Measurements from ENCODE around the gene PARD3.

PARD3 gene

DNA sequence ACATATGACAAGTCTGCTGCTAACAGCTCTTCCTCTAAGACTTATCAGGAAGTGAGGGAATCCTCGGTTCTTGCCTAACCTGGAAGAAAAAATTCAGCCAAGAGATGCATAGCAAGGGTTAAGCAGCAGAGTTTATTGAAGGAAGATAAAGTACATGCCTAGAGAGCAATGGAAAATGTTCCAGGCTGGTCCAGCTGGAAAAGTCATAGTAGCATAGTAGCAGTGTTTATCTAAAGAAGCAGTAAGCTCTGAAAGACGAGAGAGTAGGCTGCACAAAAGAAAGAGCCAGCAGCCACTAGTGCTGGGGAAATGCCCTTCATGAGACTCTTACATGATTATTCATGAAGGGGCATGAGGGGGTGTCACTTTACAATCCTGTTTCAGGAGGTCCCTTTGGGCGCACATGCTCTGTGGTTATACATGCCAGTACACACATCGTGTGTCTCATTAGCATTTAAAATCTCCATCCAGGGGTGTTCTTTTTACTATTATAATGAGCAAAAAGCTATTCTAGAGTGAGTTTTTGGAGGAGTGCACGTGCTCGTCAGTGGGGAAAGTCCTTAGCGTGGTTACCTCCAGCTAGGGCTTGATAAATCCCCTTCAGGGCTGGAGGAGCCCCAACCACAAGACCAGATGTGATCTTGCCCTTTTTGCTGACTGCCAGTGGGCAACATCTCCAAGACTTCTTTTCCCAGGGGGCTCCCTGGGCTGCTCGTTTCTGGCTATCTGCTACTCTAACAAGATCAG lies 716.1 kb downstream of the PARD3 start:
- no peak for DNase-seq (ENCODE audit: extremely low spot score, insufficient read length, low read depth)
- no peak for FAIRE-seq

DNA sequence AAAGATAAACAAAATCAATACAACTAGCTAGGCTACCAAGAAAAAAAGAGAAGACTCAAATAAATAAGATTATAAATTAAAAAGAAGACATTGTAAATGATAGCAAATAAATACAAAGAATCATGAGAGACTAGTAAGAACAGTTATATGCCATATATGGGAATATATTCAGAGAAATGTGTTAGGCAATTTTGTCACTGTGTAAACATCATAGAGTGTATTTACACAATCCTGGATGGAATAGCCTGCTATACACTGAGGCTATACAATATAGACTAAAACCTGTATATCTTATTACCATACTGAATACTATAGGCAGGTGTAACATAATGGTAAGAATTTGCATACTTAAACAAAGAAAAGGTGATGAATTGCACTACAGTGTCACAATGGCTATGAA lies 717.4 kb downstream of the PARD3 start:
- FAIRE-seq, result no peak
- no peak for DNase-seq (ENCODE audit: extremely low spot score, insufficient read length, low read depth)

GRCh38 chr10:34094961-34095360 lies 720.1 kb downstream of the PARD3 start:
- no peak for FAIRE-seq
- DNase-seq (ENCODE audit: extremely low spot score, insufficient read length, low read depth), result no peak

DNA sequence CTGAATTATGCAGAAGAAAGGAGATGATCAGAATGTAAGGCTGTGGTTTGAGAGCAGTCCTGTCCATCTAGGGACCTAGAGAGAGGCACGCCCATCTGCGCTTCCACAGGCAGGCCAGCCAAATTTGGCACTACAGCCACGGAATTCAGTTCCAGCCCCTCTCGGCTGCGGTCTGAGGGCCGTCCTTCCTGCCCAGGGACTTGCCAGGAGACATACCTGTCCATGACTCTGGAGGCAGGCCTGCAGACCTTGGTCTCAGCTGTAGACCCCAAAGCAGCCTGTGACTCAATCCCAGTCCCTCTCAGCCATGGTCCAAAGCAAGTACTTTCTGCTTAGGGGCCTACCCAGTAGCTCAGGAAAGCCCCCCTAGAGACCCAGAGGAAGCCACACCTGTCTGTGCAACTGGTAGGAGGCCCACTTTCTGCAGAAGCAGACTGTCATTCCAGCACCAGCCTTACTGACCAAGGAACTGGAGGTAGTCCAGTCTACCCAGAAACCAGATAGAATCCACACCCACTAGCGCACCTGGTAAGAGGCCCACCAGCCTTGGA lies 720.9 kb downstream of the PARD3 start:
- FAIRE-seq (no peak), DNase-seq (ENCODE audit: extremely low spot score, insufficient read length, low read depth) (no peak)

DNA sequence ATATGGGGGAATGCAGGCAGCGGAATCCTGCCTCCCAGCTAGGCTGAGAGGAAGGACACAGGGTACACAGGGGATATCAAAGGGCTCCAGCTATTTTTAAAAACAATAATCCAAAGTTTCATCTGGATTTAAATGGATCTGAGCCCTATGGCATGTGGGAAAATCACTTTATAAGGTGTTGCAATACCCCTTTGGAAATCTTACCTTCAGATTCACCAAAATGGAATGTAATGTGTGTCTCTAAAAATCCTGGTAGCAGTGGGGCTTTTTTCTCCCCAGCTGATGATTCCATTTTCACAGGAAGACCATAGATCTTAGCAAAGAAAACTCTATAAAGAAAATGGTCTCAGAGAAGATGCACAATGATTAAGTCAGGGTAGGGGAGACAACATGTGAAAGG lies 722.2 kb downstream of the PARD3 start:
- FAIRE-seq (no peak), DNase-seq (ENCODE audit: extremely low spot score, insufficient read length, low read depth) (no peak)

DNA sequence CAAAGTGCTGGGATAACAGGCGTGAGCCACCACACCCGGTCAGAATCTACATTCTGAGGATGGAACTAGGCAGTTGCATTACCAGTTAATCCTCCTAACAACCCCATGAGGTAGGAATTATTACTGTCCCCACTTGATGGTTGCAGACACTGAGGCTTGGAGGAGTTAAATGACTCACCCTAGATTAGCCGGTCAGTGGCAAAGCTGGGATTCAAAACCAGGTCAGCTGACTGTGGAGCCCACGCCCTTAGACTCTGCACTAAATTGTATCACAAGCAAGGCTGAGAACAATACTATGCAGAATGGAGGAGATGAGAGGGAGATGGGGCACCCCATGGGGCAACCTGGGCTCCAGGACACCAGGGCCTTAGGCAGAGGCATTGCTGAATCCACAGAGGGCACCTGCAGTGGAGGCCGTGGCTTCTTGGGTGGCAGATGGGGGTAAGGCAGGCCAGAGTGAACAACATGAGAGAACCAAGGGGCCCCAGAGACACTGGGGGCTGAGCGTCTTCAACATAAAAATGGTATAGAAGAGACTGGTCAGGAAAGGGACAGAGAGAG lies 723.4 kb downstream of the PARD3 start:
- FAIRE-seq (no peak), DNase-seq (ENCODE audit: extremely low spot score, insufficient read length, low read depth) (no peak)

DNA sequence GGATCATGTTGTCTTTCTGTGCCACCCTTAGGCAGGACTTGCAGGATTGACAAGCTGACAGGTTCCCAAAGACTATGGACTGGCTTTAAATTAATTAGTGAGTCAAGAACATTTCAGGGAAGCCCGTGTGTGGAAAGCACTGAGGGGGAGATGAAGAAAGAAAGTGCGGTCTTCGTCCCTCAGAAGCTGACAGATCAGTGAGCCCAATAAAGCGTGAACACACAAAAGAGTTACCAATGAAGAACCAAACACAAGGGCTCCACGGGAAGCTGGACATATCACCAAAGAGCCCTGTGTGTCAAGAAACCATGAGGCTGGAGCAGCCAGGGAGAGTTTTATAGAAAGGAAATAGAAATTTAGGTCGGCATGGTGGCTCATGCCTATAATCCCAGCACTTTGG lies 725.8 kb downstream of the PARD3 start:
- DNase-seq (ENCODE audit: extremely low spot score, insufficient read length, low read depth) (no peak), FAIRE-seq (no peak)

- FAIRE-seq (no peak), DNase-seq (ENCODE audit: extremely low spot score, insufficient read length, low read depth) (no peak)
Observed at GRCh38 chr10:34088208-34088794, 726.8 kb downstream of the PARD3 start.

DNA sequence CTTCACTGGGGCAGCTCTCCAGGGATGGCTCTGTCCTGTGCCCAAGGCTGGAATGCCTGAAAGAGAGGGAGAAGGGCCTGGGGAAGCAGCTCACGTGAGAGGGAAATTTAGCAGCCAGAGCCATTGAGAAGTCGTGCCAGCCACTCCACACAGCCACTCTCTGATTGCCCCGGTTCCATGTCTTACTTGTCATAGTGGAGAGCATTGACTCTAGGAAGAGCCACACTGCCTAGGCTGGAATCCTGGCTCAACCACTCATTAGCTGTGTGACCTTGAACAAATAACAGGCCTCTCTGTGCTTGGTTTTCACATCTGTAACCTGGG lies 728.0 kb downstream of the PARD3 start:
- FAIRE-seq (no peak), DNase-seq (ENCODE audit: extremely low spot score, insufficient read length, low read depth) (no peak)

- DNase-seq (ENCODE audit: extremely low spot score, insufficient read length, low read depth), result no peak
- FAIRE-seq, result no peak
Observed at GRCh38 chr10:34083567-34083966, 731.5 kb downstream of the PARD3 start.

- DNase-seq (ENCODE audit: extremely low spot score, insufficient read length, low read depth), result no peak
Observed at GRCh38 chr10:34081948-34082347, 733.1 kb downstream of the PARD3 start.

GRCh38 chr10:34081347-34081743 lies 733.8 kb downstream of the PARD3 start:
- FAIRE-seq (no peak), DNase-seq (ENCODE audit: extremely low spot score, insufficient read length, low read depth) (no peak)

More at GRCh38 chr10:34081948-34082347, 733.1 kb downstream of the PARD3 start:
- no peak for FAIRE-seq

GRCh38 chr10:34080485-34081346 lies 734.4 kb downstream of the PARD3 start:
- FAIRE-seq (no peak), DNase-seq (ENCODE audit: extremely low spot score, insufficient read length, low read depth) (no peak)

- no peak for DNase-seq (ENCODE audit: extremely low spot score, insufficient read length, low read depth)
- no peak for FAIRE-seq
Observed at GRCh38 chr10:34079702-34080484, 735.2 kb downstream of the PARD3 start.

DNA sequence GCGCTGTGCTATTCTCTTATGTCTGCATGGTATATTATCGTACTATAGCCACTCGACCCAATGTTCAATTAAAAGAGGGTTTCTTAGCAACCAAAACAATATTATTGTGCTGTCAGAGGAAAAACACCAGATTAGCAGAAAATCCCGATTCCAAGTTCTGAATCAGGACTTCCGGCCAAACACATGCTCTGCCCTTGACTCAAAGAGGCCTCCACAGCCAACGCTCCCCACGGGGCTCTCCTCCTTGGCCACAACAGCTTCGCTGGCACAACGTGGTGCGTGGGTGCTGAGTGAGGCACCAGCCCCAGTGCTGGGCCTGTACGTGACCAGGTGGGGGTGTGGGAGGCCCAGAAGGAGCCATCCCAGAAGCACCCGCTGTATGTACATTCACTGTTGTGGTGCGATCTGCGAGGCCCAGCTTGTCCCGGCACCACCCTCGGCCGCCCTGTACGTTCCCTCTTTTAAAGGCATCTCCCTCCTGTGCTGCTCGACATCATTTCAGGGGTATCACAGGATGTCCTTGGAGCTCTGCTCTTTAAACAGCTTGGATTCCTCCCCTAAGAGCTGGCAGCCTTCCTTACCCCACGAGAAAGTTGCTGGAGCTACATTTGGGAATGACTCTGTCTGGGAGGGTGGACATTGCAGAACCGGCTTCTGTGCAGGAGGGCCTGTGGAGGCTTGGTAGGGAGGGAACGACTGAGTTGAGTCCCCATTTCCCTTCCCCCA lies 736.2 kb downstream of the PARD3 start:
- no peak for DNase-seq (ENCODE audit: extremely low spot score, insufficient read length, low read depth)
- FAIRE-seq, result no peak

DNA sequence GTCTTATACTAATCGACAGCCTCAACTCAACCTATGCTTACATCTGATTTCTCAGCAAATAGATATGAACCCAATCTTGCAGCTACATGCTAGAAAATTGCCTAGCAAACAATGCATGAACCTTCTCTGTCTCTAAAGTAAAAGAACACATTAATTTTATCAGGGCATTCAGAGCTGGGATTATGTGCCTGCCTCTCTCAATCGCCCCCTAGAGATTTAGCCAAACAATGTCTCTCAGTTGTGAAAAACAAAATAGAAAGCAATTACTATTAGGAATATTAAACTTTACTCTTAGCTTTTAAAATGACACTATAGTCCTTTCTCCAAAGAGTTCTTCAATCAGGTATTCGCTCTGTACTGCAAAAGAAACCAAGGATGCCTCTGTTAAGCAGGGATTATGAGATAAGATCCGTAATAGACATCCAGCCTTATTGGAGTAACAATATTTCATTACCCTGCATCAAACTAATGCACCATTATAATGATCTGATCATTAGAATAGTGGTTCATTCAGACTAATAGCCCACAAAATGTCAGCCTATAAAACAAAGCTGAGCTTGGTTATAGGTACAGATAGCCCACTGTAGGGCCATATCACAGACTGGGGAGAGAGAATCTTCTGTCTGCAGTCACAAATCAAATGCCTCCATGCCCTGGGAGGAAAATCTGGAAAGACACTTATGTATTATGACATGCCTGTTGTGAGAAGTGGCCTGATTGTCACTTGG lies 736.9 kb downstream of the PARD3 start:
- FAIRE-seq (no peak), DNase-seq (ENCODE audit: extremely low spot score, insufficient read length, low read depth) (no peak)

DNA sequence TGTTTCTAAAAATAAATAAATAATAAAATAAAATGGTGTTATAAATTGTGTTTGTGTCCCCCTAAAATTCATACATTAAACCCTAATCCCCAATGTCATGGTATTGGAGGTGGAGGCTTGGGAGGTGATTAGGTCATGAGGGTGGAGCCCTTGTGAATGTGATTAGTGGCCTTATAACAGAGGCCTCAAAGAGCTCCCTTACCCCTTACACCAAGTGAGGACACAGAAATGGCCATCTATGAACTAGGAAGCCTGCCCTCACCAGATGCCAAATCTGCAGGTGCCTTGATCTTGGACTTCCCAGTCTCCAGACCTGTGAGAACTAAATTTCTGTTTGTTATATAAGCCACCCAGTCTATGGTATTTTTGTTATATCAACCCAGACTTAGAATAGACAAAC lies 738.7 kb downstream of the PARD3 start:
- no peak for FAIRE-seq

GRCh38 chr10:34075254-34075926 lies 739.7 kb downstream of the PARD3 start:
- DNase-seq (ENCODE audit: extremely low spot score, insufficient read length, low read depth) (no peak), FAIRE-seq (no peak)

More for the DNA sequence above, 738.7 kb downstream of the PARD3 start:
- DNase-seq (ENCODE audit: extremely low spot score, insufficient read length, low read depth), result no peak
